Neuronal stem cell (in vitro differentiated cells): ENCODE measurements around the gene KRT9.
A peak's percentile ranks its signal among the peaks of the same experiment; 100 is the strongest.

Experiments
- DNase-seq: peaks from one replicate; pipeline ENCODE4 v3.0.0-alpha.2; 2013; ENCODE audit warnings: low spot score
- H2AFZ ChIP-seq: one replicate; pipeline ENCODE4 v1.6.1; 2013; ENCODE audit warnings: mild to moderate bottlenecking, low read length, inconsistent platforms
- H2AK5ac ChIP-seq: 2 replicates; pipeline ENCODE4 v1.6.1; 2013; ENCODE audit warnings: low read depth, mild to moderate bottlenecking, inconsistent platforms, low read length, moderate library complexity, mixed read lengths
- H2BK120ac ChIP-seq: 2 replicates; pipeline ENCODE4 v1.6.1; 2013; ENCODE audit warnings: low read depth, mild to moderate bottlenecking, inconsistent platforms, low read length, moderate library complexity, mixed read lengths
- H2BK12ac ChIP-seq: one replicate; pipeline ENCODE4 v1.6.1; 2013; ENCODE audit warnings: low read length, inconsistent platforms
- H2BK15ac ChIP-seq: 2 replicates; pipeline ENCODE4 v1.6.1; 2013; ENCODE audit warnings: mild to moderate bottlenecking, low read length, inconsistent platforms, mixed read lengths
- H2BK5ac ChIP-seq: one replicate; pipeline ENCODE4 v1.6.1; 2013; ENCODE audit warnings: inconsistent platforms, mild to moderate bottlenecking, low read length, moderate library complexity
- H3K14ac ChIP-seq: one replicate; pipeline ENCODE4 v1.6.1; 2013; ENCODE audit warnings: low read length, inconsistent platforms
- H3K18ac ChIP-seq: 2 replicates; pipeline ENCODE4 v1.6.1; 2013; ENCODE audit warnings: low read length, inconsistent platforms
- H3K23ac ChIP-seq: 2 replicates; pipeline ENCODE4 v1.6.1; 2013; ENCODE audit warnings: low read depth, mild to moderate bottlenecking, mixed read lengths, low read length, inconsistent platforms; ENCODE audit not compliant: poor library complexity
- H3K27ac ChIP-seq: replicated peaks from 3 replicates; pipeline ENCODE4 v1.5.1; 2013; ENCODE audit warnings: low read length, inconsistent platforms
- H3K27me3 ChIP-seq, 3 experiments: 2 replicates each; pipeline ENCODE4 v1.6.1; 2013; ENCODE audit warnings: low read length in 3 of 3, mild to moderate bottlenecking in 2 of 3, inconsistent platforms in 1 of 3, low read depth in 1 of 3, mixed read lengths in 1 of 3, moderate library complexity in 1 of 3; ENCODE audit not compliant: control insufficient read depth in 3 of 3, insufficient read depth in 3 of 3
- H3K36me3 ChIP-seq, 2 donors: replicated peaks in 1 of 2; 2 replicates each; pipeline ENCODE4 v1.6.1; 2013; ENCODE audit warnings: low read length in 2 of 2; ENCODE audit not compliant: control insufficient read depth in 2 of 2, insufficient read depth in 2 of 2
- H3K4ac ChIP-seq: 2 replicates; pipeline ENCODE4 v1.6.1; 2013; ENCODE audit warnings: inconsistent platforms, mild to moderate bottlenecking, low read length, moderate library complexity
- H3K4me1 ChIP-seq, 2 donors: 1 replicate in 1 of 2; 2 replicates in 1 of 2; pipeline ENCODE4 v1.6.1; 2013; ENCODE audit warnings: low read length in 2 of 2, low read depth in 1 of 2; ENCODE audit not compliant: control insufficient read depth in 2 of 2, insufficient read depth in 1 of 2
- H3K4me2 ChIP-seq: one replicate; pipeline ENCODE4 v1.6.1; 2013; ENCODE audit warnings: mild to moderate bottlenecking, low read length, inconsistent platforms; ENCODE audit not compliant: insufficient read depth, poor library complexity, severe bottlenecking
- H3K4me3 ChIP-seq, 2 donors: 2 replicates each; pipeline ENCODE4 v1.5.1; 2013; ENCODE audit warnings: low read length in 2 of 2, mild to moderate bottlenecking in 2 of 2, inconsistent platforms in 1 of 2, moderate library complexity in 1 of 2
- H3K79me1 ChIP-seq: one replicate; pipeline ENCODE4 v1.6.1; 2013; ENCODE audit warnings: low read depth, mild to moderate bottlenecking, inconsistent platforms, low read length, moderate library complexity
- H3K9ac ChIP-seq: one replicate; pipeline ENCODE4 v1.6.1; 2013; ENCODE audit warnings: mild to moderate bottlenecking, low read depth, low read length, inconsistent platforms; ENCODE audit not compliant: poor library complexity
- H3K9me3 ChIP-seq, 2 donors: replicated peaks in 1 of 2; 2 replicates each; pipeline versions ENCODE3 to v1.6.1; 2013; ENCODE audit warnings: low read length in 2 of 2, mild to moderate bottlenecking in 2 of 2, inconsistent platforms in 1 of 2, low read depth in 1 of 2, mixed read lengths in 1 of 2, moderate library complexity in 1 of 2; ENCODE audit not compliant: control insufficient read depth in 2 of 2, insufficient read depth in 1 of 2
- H4K8ac ChIP-seq: one replicate; pipeline ENCODE4 v1.6.1; 2013; ENCODE audit warnings: low read depth, mild to moderate bottlenecking, inconsistent platforms, low read length, moderate library complexity
- H4K91ac ChIP-seq: one replicate; pipeline ENCODE4 v1.6.1; 2013; ENCODE audit warnings: low read length, low read depth, mild to moderate bottlenecking, inconsistent platforms; ENCODE audit not compliant: poor library complexity
- WGBS, 2 donors: extraction: QIAGEN DNeasy Blood & Tissue Kit; methylation state at CpG; one replicate each; pipeline ENCODE4 v1.1.7; 2013; ENCODE audit warnings: missing lambda C conversion rate in 2 of 2, mixed read lengths in 1 of 2; ENCODE audit not compliant: insufficient read length in 2 of 2, insufficient replicate concordance in 1 of 2; ENCODE audit errors: extremely low coverage in 2 of 2; 5-methylcytosine and 5-hydroxymethylcytosine counted together

Gene KRT9

GRCh38 chr17:41548844-41549595, 22.8 kb downstream of the KRT9 start:
- H2BK120ac ChIP-seq, result peak overlapping the region; percentile 7
- WGBS, 2 donors, result no CpG with 5 or more reads among the region's 25 CpGs
- peak overlapping the region; percentile 81 for H3K27ac ChIP-seq
- no peak overlapping the region for H3K23ac ChIP-seq
- H4K91ac ChIP-seq, result no peak overlapping the region
- no peak overlapping the region for H3K4me2 ChIP-seq
- H3K27me3 ChIP-seq, result peaks cover 0 to 3% (median 0%) of the 10 kb centered on the region in 3 experiments
- no peaks in the 10 kb centered on the region for H3K9me3 ChIP-seq
- H2BK15ac ChIP-seq, result no peak overlapping the region
- peaks cover 2 to 19% of the 10 kb centered on the region in 2 donors for H3K4me1 ChIP-seq
- no peaks in the 10 kb centered on the region for H3K79me1 ChIP-seq
- H3K4ac ChIP-seq, result no peak overlapping the region
- H3K18ac ChIP-seq, result peak overlapping the region; percentile 96
- H3K14ac ChIP-seq, result no peak overlapping the region
- H3K4me3 ChIP-seq, result no peak overlapping the region
- H3K36me3 ChIP-seq, result no peaks in the 10 kb centered on the region
- H2BK12ac ChIP-seq, result no peak overlapping the region
- H3K9ac ChIP-seq, result no peak overlapping the region
- peak overlapping the region; percentile 86 for H2AFZ ChIP-seq
- no peak overlapping the region for H2BK5ac ChIP-seq
- H2AK5ac ChIP-seq, result no peak overlapping the region
- no peak overlapping the region for H4K8ac ChIP-seq
- DNase-seq, result peak; percentile 85

- peak overlapping the region; percentile 12 for H3K27ac ChIP-seq
- no peaks in the 10 kb centered on the region for H3K79me1 ChIP-seq
- H3K36me3 ChIP-seq, result no peaks in the 10 kb centered on the region
- H3K4me2 ChIP-seq, result no peak overlapping the region
- H3K4me1 ChIP-seq, result peaks cover 2 to 19% of the 10 kb centered on the region in 2 donors
- H3K18ac ChIP-seq, result peak overlapping the region; percentile 96
- H3K4ac ChIP-seq, result peak overlapping the region; percentile 10
- DNase-seq, result no peak
- H2AFZ ChIP-seq, result peak overlapping the region; percentile 86
- no peaks in the 10 kb centered on the region for H3K9me3 ChIP-seq
- H4K8ac ChIP-seq, result peak overlapping the region; percentile 20
- no CpG with 5 or more reads among the region's 23 CpGs for WGBS, 2 donors
- peak overlapping the region; percentile 7 for H2BK120ac ChIP-seq
- H3K4me3 ChIP-seq, result peak overlapping the region in 1 of 2 donors; percentile 8
- H3K9ac ChIP-seq, result peak overlapping the region; percentile 61
- peaks cover 0 to 3% (median 0%) of the 10 kb centered on the region in 3 experiments for H3K27me3 ChIP-seq
- peak overlapping the region; percentile 92 for H2AK5ac ChIP-seq
- no peak overlapping the region for H2BK5ac ChIP-seq
- peak overlapping the region; percentile 1 for H3K23ac ChIP-seq
- no peak overlapping the region for H4K91ac ChIP-seq
- peak overlapping the region; percentile 69 for H2BK15ac ChIP-seq
- H2BK12ac ChIP-seq, result peak overlapping the region; percentile 5
- no peak overlapping the region for H3K14ac ChIP-seq
Measured at GRCh38 chr17:41547921-41548843, 23.7 kb downstream of the KRT9 start.

GRCh38 chr17:41547378-41547841, 24.4 kb downstream of the KRT9 start:
- H4K8ac ChIP-seq, result no peak overlapping the region
- H3K23ac ChIP-seq, result peak overlapping the region; percentile 1
- WGBS, 2 donors, result no CpG with 5 or more reads among the region's 9 CpGs

More at GRCh38 chr17:41547378-41547841, 24.4 kb downstream of the KRT9 start:
- H3K4me1 ChIP-seq, result peaks cover 2 to 19% of the 10 kb centered on the region in 2 donors
- peak overlapping the region; percentile 32 for H3K18ac ChIP-seq
- H3K4ac ChIP-seq, result no peak overlapping the region
- no peaks in the 10 kb centered on the region for H3K9me3 ChIP-seq
- H3K4me3 ChIP-seq, result no peak overlapping the region
- H4K91ac ChIP-seq, result no peak overlapping the region
- no peak overlapping the region for H3K9ac ChIP-seq
- H2BK120ac ChIP-seq, result peak overlapping the region; percentile 2
- H2BK12ac ChIP-seq, result peak overlapping the region; percentile 5
- H2AFZ ChIP-seq, result no peak overlapping the region
- peak overlapping the region; percentile 18 for H3K27ac ChIP-seq
- H3K4me2 ChIP-seq, result no peak overlapping the region
- H3K14ac ChIP-seq, result no peak overlapping the region
- no peaks in the 10 kb centered on the region for H3K79me1 ChIP-seq
- no peak for DNase-seq
- H2BK5ac ChIP-seq, result no peak overlapping the region
- peaks cover 0 to 3% (median 0%) of the 10 kb centered on the region in 3 experiments for H3K27me3 ChIP-seq
- H2AK5ac ChIP-seq, result peak overlapping the region; percentile 92
- H3K36me3 ChIP-seq, result no peaks in the 10 kb centered on the region
- H2BK15ac ChIP-seq, result peak overlapping the region; percentile 69
